ENCODE data around the gene POLQ.

Gene POLQ

DNA sequence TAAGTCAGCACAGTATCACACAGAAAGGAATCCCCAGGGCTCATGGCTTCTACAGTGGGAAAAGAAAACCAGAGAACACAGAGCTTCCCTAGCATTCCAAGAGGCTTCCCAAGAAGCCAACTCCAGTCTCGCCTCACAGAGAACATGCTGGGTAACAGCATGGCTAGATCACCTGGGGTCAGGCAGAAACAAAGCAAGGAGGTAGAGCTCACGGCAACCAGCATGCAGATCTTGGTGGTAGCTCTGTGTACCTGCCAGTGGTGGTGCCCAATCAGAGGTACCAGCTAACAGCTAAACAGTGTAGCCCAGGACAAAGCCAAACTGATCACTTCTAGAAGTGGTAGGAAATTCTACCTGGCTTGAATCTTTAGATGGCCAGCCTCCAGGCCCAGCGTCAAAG, 31.3 kb downstream of the POLQ start:
- peaks cover 51% of the 10 kb centered on the region for H3K36me3 ChIP-seq (ENCODE audit: control insufficient read depth, insufficient read depth, low read length)
- no peak overlapping the region for H3K4me3 ChIP-seq (ENCODE audit: low read depth, low read length)
- H3K9ac ChIP-seq (ENCODE audit: low read depth, low read length), result no peak overlapping the region
- H3K27ac ChIP-seq (ENCODE audit: low read depth, low read length), result no peak overlapping the region
- no peaks in the 10 kb centered on the region for H3K9me3 ChIP-seq (ENCODE audit: control insufficient read depth, insufficient read depth, low read length)
- H3K4me1 ChIP-seq (ENCODE audit: control insufficient read depth, insufficient read depth, low read length), result no peaks in the 10 kb centered on the region
- no peaks in the 10 kb centered on the region for H3K27me3 ChIP-seq (ENCODE audit: control insufficient read depth, insufficient read depth, low read length)

DNA sequence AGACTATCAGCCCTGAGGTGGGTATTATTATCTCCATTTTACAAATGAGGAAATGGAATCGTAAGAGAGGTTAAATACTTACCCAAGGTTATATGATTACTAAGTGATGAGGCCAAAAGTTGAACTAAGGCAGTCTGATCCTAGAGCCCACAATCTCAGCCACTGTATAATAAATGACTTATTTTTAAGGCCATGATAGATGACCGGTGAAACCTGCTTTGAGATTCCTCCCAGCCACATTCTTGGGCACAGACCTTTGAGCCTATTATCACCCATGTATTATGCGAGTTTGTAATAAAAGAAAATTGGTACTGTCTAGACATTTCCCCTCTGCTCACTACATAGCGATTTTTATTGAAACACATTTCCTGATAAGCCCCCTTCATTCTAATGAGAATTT, 37.4 kb downstream of the POLQ start:
- Histone ChIP-seq H3K27me3 (ENCODE audit: control insufficient read depth, insufficient read depth, low read length) (no peaks in the 10 kb centered on the region), H3K9me3 (ENCODE audit: control insufficient read depth, insufficient read depth, low read length) (no peaks in the 10 kb centered on the region), H3K9ac (ENCODE audit: low read depth, low read length) (no peak overlapping the region), H3K4me3 (ENCODE audit: low read depth, low read length) (no peak overlapping the region), H3K36me3 (ENCODE audit: control insufficient read depth, insufficient read depth, low read length) (peaks cover 70% of the 10 kb centered on the region), H3K27ac (ENCODE audit: low read depth, low read length) (no peak overlapping the region), H3K4me1 (ENCODE audit: control insufficient read depth, insufficient read depth, low read length) (no peaks in the 10 kb centered on the region)

DNA sequence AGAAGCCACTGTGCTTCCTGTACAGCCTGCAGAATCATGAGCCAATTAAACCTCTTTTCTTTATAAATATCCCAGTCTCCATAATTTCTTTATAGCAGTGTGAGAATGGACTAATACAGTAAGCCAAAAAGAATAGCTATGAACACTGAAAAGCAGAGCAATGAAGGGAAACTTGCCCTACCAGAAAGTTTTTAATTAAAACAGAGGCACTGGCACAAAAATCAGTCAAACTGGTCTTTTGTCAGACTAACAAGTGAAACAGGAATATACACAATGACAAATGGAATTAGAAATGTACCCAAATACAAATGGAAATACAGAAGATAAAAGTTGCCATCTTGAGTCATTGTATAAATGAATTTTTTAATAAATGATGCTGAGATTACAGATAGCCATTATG, 40.5 kb downstream of the POLQ start:
- H3K36me3 ChIP-seq (ENCODE audit: control insufficient read depth, insufficient read depth, low read length), result peaks cover 72% of the 10 kb centered on the region
- no peak overlapping the region for H3K4me3 ChIP-seq (ENCODE audit: low read depth, low read length)
- H3K4me1 ChIP-seq (ENCODE audit: control insufficient read depth, insufficient read depth, low read length), result no peaks in the 10 kb centered on the region
- H3K9ac ChIP-seq (ENCODE audit: low read depth, low read length), result no peak overlapping the region
- H3K27ac ChIP-seq (ENCODE audit: low read depth, low read length), result no peak overlapping the region
- H3K9me3 ChIP-seq (ENCODE audit: control insufficient read depth, insufficient read depth, low read length), result no peaks in the 10 kb centered on the region
- no peaks in the 10 kb centered on the region for H3K27me3 ChIP-seq (ENCODE audit: control insufficient read depth, insufficient read depth, low read length)

DNA sequence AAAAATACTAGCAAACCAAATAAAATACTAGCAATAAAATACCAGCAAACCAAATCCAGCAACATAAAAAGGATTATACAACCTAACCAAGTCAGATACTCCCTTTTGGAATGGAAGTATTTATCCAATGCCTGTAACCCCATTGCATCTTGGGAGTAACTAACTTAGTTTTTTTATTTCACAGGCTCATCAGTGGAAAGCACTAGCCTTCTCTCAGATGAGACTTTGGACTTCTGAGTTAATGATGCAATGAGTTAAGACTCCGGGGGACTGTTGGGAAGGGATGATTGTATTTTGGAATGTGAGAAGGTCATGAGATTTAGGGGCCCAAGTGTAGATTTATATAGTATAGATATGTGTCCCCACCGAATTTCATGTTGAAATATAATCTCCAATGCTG, 41.2 kb downstream of the POLQ start:
- H3K4me3 ChIP-seq (ENCODE audit: low read depth, low read length), result no peak overlapping the region
- no peaks in the 10 kb centered on the region for H3K27me3 ChIP-seq (ENCODE audit: control insufficient read depth, insufficient read depth, low read length)
- no peaks in the 10 kb centered on the region for H3K9me3 ChIP-seq (ENCODE audit: control insufficient read depth, insufficient read depth, low read length)
- peaks cover 68% of the 10 kb centered on the region for H3K36me3 ChIP-seq (ENCODE audit: control insufficient read depth, insufficient read depth, low read length)
- H3K4me1 ChIP-seq (ENCODE audit: control insufficient read depth, insufficient read depth, low read length), result no peaks in the 10 kb centered on the region
- H3K9ac ChIP-seq (ENCODE audit: low read depth, low read length), result no peak overlapping the region
- no peak overlapping the region for H3K27ac ChIP-seq (ENCODE audit: low read depth, low read length)

DNA sequence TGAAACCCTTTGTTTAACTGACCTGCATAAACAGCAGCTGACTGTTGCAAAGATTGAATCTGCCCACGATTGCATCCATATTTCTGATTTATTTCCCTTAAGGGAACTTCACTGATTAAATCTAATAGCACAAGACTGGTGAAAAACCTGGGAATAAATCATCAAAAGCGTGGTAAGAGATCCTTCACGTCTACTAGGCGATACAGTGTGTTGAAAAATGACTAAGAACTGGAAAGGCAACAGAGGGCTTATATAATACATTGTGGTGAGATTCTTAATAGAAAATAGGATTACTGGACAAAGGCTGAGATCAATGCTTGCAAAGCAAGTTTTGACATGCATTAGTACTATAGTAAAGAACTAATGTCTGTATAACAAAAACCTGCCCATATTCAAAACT, 49.0 kb downstream of the POLQ start:
- H3K27me3 ChIP-seq (ENCODE audit: control insufficient read depth, insufficient read depth, low read length), result no peaks in the 10 kb centered on the region
- no peaks in the 10 kb centered on the region for H3K9me3 ChIP-seq (ENCODE audit: control insufficient read depth, insufficient read depth, low read length)
- no peaks in the 10 kb centered on the region for H3K4me1 ChIP-seq (ENCODE audit: control insufficient read depth, insufficient read depth, low read length)
- H3K4me3 ChIP-seq (ENCODE audit: low read depth, low read length), result no peak overlapping the region
- H3K27ac ChIP-seq (ENCODE audit: low read depth, low read length), result no peak overlapping the region
- H3K9ac ChIP-seq (ENCODE audit: low read depth, low read length), result no peak overlapping the region
- peaks cover 43% of the 10 kb centered on the region for H3K36me3 ChIP-seq (ENCODE audit: control insufficient read depth, insufficient read depth, low read length)

DNA sequence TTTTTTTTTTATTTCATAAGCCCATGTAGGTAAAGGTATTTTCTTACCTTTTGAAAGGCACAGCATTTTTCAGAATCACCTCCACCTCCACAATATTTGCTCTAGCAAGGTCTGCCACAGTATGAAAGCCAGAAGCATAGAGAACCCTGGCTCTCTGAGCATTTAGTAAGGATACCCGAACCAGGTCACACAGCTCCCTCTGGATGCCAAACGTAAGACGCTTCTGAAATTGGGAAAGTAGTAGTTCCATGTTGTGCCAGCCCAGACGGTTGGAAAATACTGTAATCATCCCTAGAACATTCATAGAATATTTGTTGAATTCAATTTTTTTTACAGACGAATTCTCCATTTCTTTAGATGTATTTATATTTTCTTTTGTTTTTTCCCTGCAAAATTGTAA, 52.4 kb downstream of the POLQ start:
- H3K4me1 ChIP-seq (ENCODE audit: control insufficient read depth, insufficient read depth, low read length), result no peaks in the 10 kb centered on the region
- peaks cover 71% of the 10 kb centered on the region for H3K36me3 ChIP-seq (ENCODE audit: control insufficient read depth, insufficient read depth, low read length)
- H3K4me3 ChIP-seq (ENCODE audit: low read depth, low read length), result no peak overlapping the region
- H3K27ac ChIP-seq (ENCODE audit: low read depth, low read length), result no peak overlapping the region
- H3K9me3 ChIP-seq (ENCODE audit: control insufficient read depth, insufficient read depth, low read length), result no peaks in the 10 kb centered on the region
- no peak overlapping the region for H3K9ac ChIP-seq (ENCODE audit: low read depth, low read length)
- H3K27me3 ChIP-seq (ENCODE audit: control insufficient read depth, insufficient read depth, low read length), result no peaks in the 10 kb centered on the region

DNA sequence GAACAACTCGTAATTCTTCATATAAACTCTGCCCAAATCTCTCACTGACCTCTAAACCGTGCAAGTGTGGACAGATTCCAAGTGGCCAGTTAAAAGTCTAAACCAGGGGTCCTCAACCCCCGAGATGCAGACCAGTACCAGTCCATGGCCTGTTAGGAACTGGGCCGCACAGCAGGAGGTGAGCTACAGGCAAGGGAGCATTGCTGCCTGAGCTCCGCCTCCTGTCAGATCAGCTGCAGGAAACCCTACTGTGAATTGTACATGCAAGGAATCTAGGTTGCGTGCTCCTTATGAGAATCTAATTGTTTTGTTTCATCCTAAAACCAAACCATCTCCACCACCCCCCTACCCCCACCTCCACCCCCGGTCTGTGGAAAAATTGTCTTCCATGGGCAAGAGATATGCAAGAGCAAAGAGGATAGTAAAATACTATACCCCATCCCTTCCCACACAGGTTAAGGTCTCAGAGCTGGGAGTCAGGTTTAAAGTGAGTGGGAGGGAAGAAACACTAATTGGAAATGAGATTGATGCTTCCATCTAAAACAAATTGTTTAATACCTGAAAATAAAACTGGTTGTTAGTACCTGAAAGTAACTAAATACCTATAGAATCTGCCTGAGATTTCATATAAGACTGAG, 54.0 kb downstream of the POLQ start:
- Histone ChIP-seq H3K9ac (ENCODE audit: low read depth, low read length) (no peak overlapping the region), H3K27me3 (ENCODE audit: control insufficient read depth, insufficient read depth, low read length) (no peaks in the 10 kb centered on the region), H3K27ac (ENCODE audit: low read depth, low read length) (no peak overlapping the region), H3K4me3 (ENCODE audit: low read depth, low read length) (no peak overlapping the region), H3K9me3 (ENCODE audit: control insufficient read depth, insufficient read depth, low read length) (no peaks in the 10 kb centered on the region), H3K36me3 (ENCODE audit: control insufficient read depth, insufficient read depth, low read length) (peaks cover 71% of the 10 kb centered on the region), H3K4me1 (ENCODE audit: control insufficient read depth, insufficient read depth, low read length) (no peaks in the 10 kb centered on the region)

DNA sequence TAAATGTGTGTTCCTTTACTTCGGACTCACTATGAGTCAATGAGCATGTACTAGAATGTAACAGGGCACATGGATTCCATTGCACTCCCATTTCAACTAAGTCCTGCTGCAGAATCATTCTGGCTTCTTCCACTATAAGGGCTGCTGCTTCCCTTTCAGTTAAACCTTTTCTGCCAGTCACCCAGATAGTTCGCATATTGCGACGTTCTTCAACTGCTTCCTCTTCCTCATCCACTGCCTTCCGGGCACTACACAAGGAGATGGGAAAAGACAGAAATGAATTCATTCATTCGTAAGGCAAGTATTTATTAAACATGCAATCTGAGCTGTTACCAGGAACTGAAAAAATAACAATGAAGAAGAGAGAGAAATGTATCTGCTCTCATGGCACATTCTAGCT, 55.6 kb downstream of the POLQ start:
- H3K4me1 ChIP-seq (ENCODE audit: control insufficient read depth, insufficient read depth, low read length), result no peaks in the 10 kb centered on the region

DNA sequence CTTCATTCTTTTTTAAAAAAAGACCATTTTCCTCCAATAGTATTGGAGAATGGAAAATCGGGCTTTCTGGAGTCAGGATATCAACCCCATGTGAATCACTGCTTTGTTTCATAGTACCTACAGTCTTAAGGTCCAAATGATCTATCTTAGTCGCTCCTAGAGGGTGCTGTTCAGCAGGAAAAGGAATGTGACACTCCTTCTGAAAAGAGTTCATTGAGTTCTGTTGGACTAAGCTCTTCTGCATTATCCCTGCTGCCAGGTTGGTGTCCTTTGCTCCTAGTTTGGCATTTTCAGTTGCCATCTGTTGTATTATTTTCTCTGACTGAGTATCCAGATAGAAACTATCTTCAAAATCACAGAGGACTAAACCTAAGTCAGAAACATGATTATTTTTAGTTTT, 57.2 kb downstream of the POLQ start:
- Histone ChIP-seq H3K9me3 (ENCODE audit: control insufficient read depth, insufficient read depth, low read length) (no peaks in the 10 kb centered on the region), H3K36me3 (ENCODE audit: control insufficient read depth, insufficient read depth, low read length) (peaks cover 85% of the 10 kb centered on the region), H3K4me3 (ENCODE audit: low read depth, low read length) (no peak overlapping the region), H3K27ac (ENCODE audit: low read depth, low read length) (no peak overlapping the region), H3K27me3 (ENCODE audit: control insufficient read depth, insufficient read depth, low read length) (no peaks in the 10 kb centered on the region), H3K9ac (ENCODE audit: low read depth, low read length) (no peak overlapping the region), H3K4me1 (ENCODE audit: control insufficient read depth, insufficient read depth, low read length) (no peaks in the 10 kb centered on the region)

More for the DNA sequence above, 55.6 kb downstream of the POLQ start:
- Histone ChIP-seq H3K27me3 (ENCODE audit: control insufficient read depth, insufficient read depth, low read length) (no peaks in the 10 kb centered on the region), H3K9ac (ENCODE audit: low read depth, low read length) (no peak overlapping the region), H3K36me3 (ENCODE audit: control insufficient read depth, insufficient read depth, low read length) (peaks cover 75% of the 10 kb centered on the region), H3K27ac (ENCODE audit: low read depth, low read length) (no peak overlapping the region), H3K4me3 (ENCODE audit: low read depth, low read length) (no peak overlapping the region), H3K9me3 (ENCODE audit: control insufficient read depth, insufficient read depth, low read length) (no peaks in the 10 kb centered on the region)

DNA sequence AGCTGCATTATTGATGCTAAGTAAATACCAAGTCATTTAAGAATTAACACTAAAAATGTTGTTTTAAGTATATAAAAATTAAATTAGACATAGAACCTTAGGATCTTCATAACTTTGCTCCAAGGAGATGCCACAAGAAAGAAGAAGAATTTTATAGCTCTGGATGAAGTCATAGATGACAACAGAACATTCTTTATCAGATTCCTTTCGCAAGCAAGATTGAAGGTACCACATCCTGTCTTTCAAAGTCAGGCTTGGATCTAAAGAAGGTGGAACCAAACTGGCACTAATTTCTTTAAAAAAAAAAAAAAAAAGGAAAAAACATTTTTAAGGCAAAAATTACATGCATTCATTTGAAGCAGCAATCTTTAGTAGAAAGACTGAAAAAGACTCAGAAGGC, 62.5 kb downstream of the POLQ start:
- peaks cover 80% of the 10 kb centered on the region for H3K36me3 ChIP-seq (ENCODE audit: control insufficient read depth, insufficient read depth, low read length)
- no peak overlapping the region for H3K9ac ChIP-seq (ENCODE audit: low read depth, low read length)
- H3K4me3 ChIP-seq (ENCODE audit: low read depth, low read length), result no peak overlapping the region
- no peaks in the 10 kb centered on the region for H3K4me1 ChIP-seq (ENCODE audit: control insufficient read depth, insufficient read depth, low read length)
- no peaks in the 10 kb centered on the region for H3K27me3 ChIP-seq (ENCODE audit: control insufficient read depth, insufficient read depth, low read length)
- H3K9me3 ChIP-seq (ENCODE audit: control insufficient read depth, insufficient read depth, low read length), result no peaks in the 10 kb centered on the region
- no peak overlapping the region for H3K27ac ChIP-seq (ENCODE audit: low read depth, low read length)

DNA sequence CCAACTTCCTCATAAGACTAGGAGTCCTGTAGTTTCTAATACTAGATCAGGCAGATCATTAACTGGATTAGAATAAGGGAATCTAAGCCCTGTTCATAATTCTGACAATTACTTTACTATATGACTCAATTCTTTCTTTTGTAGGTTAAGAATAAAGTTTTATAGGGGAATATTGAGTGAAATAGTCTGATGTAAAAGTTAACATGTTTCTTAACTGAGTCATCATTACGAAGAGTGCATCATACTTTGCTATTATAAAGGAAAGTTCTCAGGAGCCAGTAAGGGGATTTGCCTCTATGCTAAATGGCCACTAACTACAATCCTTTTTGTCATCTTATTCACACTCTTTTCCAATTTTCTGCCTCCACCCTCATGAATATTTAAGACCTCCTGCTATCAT, 63.1 kb downstream of the POLQ start:
- Histone ChIP-seq H3K4me3 (ENCODE audit: low read depth, low read length) (no peak overlapping the region), H3K27me3 (ENCODE audit: control insufficient read depth, insufficient read depth, low read length) (no peaks in the 10 kb centered on the region), H3K36me3 (ENCODE audit: control insufficient read depth, insufficient read depth, low read length) (peaks cover 80% of the 10 kb centered on the region), H3K27ac (ENCODE audit: low read depth, low read length) (no peak overlapping the region), H3K4me1 (ENCODE audit: control insufficient read depth, insufficient read depth, low read length) (no peaks in the 10 kb centered on the region), H3K9ac (ENCODE audit: low read depth, low read length) (no peak overlapping the region), H3K9me3 (ENCODE audit: control insufficient read depth, insufficient read depth, low read length) (no peaks in the 10 kb centered on the region)
